Neuronal stem cell (in vitro differentiated cells): ENCODE results near the gene C14orf39. TPM values are rescaled to one million over a fixed set of nuclear protein-coding genes. Genes with fewer than 3 reads are reported as not detected.

Source experiments
- DNase-seq: peaks from one replicate; pipeline ENCODE4 v3.0.0-alpha.2; 2013; ENCODE audit warnings: low spot score
- H2AFZ ChIP-seq: one replicate; pipeline ENCODE4 v1.6.1; 2013; ENCODE audit warnings: mild to moderate bottlenecking, low read length, inconsistent platforms
- H2AK5ac ChIP-seq: 2 replicates; pipeline ENCODE4 v1.6.1; 2013; ENCODE audit warnings: low read depth, mild to moderate bottlenecking, inconsistent platforms, low read length, moderate library complexity, mixed read lengths
- H2BK120ac ChIP-seq: 2 replicates; pipeline ENCODE4 v1.6.1; 2013; ENCODE audit warnings: low read depth, mild to moderate bottlenecking, inconsistent platforms, low read length, moderate library complexity, mixed read lengths
- H2BK12ac ChIP-seq: one replicate; pipeline ENCODE4 v1.6.1; 2013; ENCODE audit warnings: low read length, inconsistent platforms
- H2BK15ac ChIP-seq: 2 replicates; pipeline ENCODE4 v1.6.1; 2013; ENCODE audit warnings: mild to moderate bottlenecking, low read length, inconsistent platforms, mixed read lengths
- H2BK5ac ChIP-seq: one replicate; pipeline ENCODE4 v1.6.1; 2013; ENCODE audit warnings: inconsistent platforms, mild to moderate bottlenecking, low read length, moderate library complexity
- H3K14ac ChIP-seq: one replicate; pipeline ENCODE4 v1.6.1; 2013; ENCODE audit warnings: low read length, inconsistent platforms
- H3K18ac ChIP-seq: 2 replicates; pipeline ENCODE4 v1.6.1; 2013; ENCODE audit warnings: low read length, inconsistent platforms
- H3K23ac ChIP-seq: 2 replicates; pipeline ENCODE4 v1.6.1; 2013; ENCODE audit warnings: low read depth, mild to moderate bottlenecking, mixed read lengths, low read length, inconsistent platforms; ENCODE audit not compliant: poor library complexity
- H3K27ac ChIP-seq: replicated peaks from 3 replicates; pipeline ENCODE4 v1.5.1; 2013; ENCODE audit warnings: low read length, inconsistent platforms
- H3K27me3 ChIP-seq, 3 experiments: 2 replicates each; pipeline ENCODE4 v1.6.1; 2013; ENCODE audit warnings: low read length in 3 of 3, mild to moderate bottlenecking in 2 of 3, inconsistent platforms in 1 of 3, low read depth in 1 of 3, mixed read lengths in 1 of 3, moderate library complexity in 1 of 3; ENCODE audit not compliant: control insufficient read depth in 3 of 3, insufficient read depth in 3 of 3
- H3K36me3 ChIP-seq, 2 donors: replicated peaks in 1 of 2; 2 replicates each; pipeline ENCODE4 v1.6.1; 2013; ENCODE audit warnings: low read length in 2 of 2; ENCODE audit not compliant: control insufficient read depth in 2 of 2, insufficient read depth in 2 of 2
- H3K4ac ChIP-seq: 2 replicates; pipeline ENCODE4 v1.6.1; 2013; ENCODE audit warnings: inconsistent platforms, mild to moderate bottlenecking, low read length, moderate library complexity
- H3K4me1 ChIP-seq, 2 donors: 1 replicate in 1 of 2; 2 replicates in 1 of 2; pipeline ENCODE4 v1.6.1; 2013; ENCODE audit warnings: low read length in 2 of 2, low read depth in 1 of 2; ENCODE audit not compliant: control insufficient read depth in 2 of 2, insufficient read depth in 1 of 2
- H3K4me2 ChIP-seq: one replicate; pipeline ENCODE4 v1.6.1; 2013; ENCODE audit warnings: mild to moderate bottlenecking, low read length, inconsistent platforms; ENCODE audit not compliant: insufficient read depth, poor library complexity, severe bottlenecking
- H3K4me3 ChIP-seq, 2 donors: 2 replicates each; pipeline ENCODE4 v1.5.1; 2013; ENCODE audit warnings: low read length in 2 of 2, mild to moderate bottlenecking in 2 of 2, inconsistent platforms in 1 of 2, moderate library complexity in 1 of 2
- H3K79me1 ChIP-seq: one replicate; pipeline ENCODE4 v1.6.1; 2013; ENCODE audit warnings: low read depth, mild to moderate bottlenecking, inconsistent platforms, low read length, moderate library complexity
- H3K9ac ChIP-seq: one replicate; pipeline ENCODE4 v1.6.1; 2013; ENCODE audit warnings: mild to moderate bottlenecking, low read depth, low read length, inconsistent platforms; ENCODE audit not compliant: poor library complexity
- H3K9me3 ChIP-seq, 2 donors: replicated peaks in 1 of 2; 2 replicates each; pipeline versions ENCODE3 to v1.6.1; 2013; ENCODE audit warnings: low read length in 2 of 2, mild to moderate bottlenecking in 2 of 2, inconsistent platforms in 1 of 2, low read depth in 1 of 2, mixed read lengths in 1 of 2, moderate library complexity in 1 of 2; ENCODE audit not compliant: control insufficient read depth in 2 of 2, insufficient read depth in 1 of 2
- H4K8ac ChIP-seq: one replicate; pipeline ENCODE4 v1.6.1; 2013; ENCODE audit warnings: low read depth, mild to moderate bottlenecking, inconsistent platforms, low read length, moderate library complexity
- H4K91ac ChIP-seq: one replicate; pipeline ENCODE4 v1.6.1; 2013; ENCODE audit warnings: low read length, low read depth, mild to moderate bottlenecking, inconsistent platforms; ENCODE audit not compliant: poor library complexity
- WGBS, 2 donors: extraction: QIAGEN DNeasy Blood & Tissue Kit; methylation state at CpG; one replicate each; pipeline ENCODE4 v1.1.7; 2013; ENCODE audit warnings: missing lambda C conversion rate in 2 of 2, mixed read lengths in 1 of 2; ENCODE audit not compliant: insufficient read length in 2 of 2, insufficient replicate concordance in 1 of 2; ENCODE audit errors: extremely low coverage in 2 of 2; 5-methylcytosine and 5-hydroxymethylcytosine counted together
- polyA plus RNA-seq, 2 experiments: library from polyadenylated mRNA; stranded (reverse); fragments of 200-250 nt; gene quantifications; one replicate each; pipeline ENCODE4 v1.2.3, GENCODE V29; 2013

The C14orf39 gene, protein sequence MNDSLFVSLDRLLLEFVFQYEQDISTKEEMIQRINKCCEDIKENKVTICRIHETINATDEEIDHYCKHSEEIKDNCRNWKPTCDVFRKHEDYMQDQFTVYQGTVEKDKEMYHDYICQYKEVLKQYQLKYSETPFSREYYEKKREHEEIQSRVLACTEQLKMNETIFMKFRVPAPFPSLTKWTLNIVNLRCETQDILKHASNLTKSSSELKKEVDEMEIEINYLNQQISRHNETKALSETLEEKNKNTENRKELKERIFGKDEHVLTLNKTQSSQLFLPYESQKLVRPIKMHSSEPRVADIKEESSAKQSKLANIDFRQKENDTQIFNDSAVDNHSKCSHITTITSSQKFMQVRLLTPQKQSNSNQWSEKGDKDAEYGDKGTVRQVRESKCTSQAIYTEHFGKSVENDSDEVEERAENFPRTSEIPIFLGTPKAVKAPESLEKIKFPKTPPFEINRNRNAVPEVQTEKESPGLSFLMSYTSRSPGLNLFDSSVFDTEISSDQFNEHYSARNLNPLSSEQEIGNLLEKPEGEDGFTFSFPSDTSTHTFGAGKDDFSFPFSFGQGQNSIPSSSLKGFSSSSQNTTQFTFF
- 3.5 TPM for polyA plus RNA-seq (2013, experiment 1 of 2)
- 4.2 TPM for polyA plus RNA-seq (2013, experiment 2 of 2)

DNA sequence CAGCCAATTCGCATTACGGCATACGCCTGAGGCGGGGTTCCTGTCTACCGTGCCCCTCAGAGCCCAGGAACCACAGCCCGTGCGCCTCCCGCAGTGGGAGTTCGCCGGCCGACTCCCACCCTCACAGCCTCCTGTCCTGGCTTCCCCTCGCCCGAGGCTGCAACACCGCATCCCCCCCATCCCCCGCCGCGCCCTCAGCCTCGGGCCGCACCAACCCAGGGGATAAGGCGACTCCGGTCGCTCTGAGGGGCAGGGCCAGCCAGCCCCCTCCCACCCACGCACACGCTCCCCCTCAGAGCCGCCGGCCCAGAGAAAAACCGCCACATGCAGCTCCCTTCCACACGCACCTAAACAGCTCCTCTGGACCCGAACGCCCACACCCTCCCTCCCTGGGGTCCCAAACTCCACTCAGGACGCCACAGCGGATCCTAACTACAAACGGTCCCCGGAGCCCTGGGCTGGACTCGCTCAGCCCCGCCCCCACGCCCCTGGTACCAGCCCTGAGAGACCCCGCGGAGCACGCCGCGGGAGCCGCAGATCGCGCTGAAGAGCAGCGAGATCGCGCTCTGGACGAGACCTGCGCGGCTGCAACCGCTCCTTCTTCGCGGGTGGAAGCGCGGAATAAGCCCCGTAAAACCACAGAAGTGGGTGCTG is at the start of gene C14orf39:
C14orf39 (minus strand) TSS at position 466 of the 654 bp plus-strand sequence. CDS start 985 bp downstream, outside the sequence.
- Histone ChIP-seq H3K23ac (no peak within 1 kb of the TSS), H3K18ac (peak within 1 kb of the TSS; percentile 97), H2BK15ac (peak within 1 kb of the TSS; percentile 92), H3K4me2 (peak within 1 kb of the TSS; percentile 61), H3K9me3 (peaks cover 0 to 2% of the 10 kb centered on the region in 2 donors), H3K9ac (peak within 1 kb of the TSS; percentile 86), H3K4ac (no peak within 1 kb of the TSS), H2AFZ (peak within 1 kb of the TSS; percentile 90), H4K91ac (no peak within 1 kb of the TSS), H2AK5ac (peak within 1 kb of the TSS; percentile 46), H2BK12ac (no peak within 1 kb of the TSS), H2BK120ac (peak within 1 kb of the TSS; percentile 31), H3K36me3 (no peaks in the 10 kb centered on the region), H3K14ac (peak within 1 kb of the TSS; percentile 56), H3K79me1 (no peaks in the 10 kb centered on the region), H4K8ac (peak within 1 kb of the TSS; percentile 92), H3K27me3 (peaks cover 0 to 47% (median 3%) of the 10 kb centered on the region in 3 experiments), H3K4me3 (peak within 1 kb of the TSS; percentile 44 to 86), H2BK5ac (peak within 1 kb of the TSS; percentile 75), H3K4me1 (no peaks in the 10 kb centered on the region), H3K27ac (no peak within 1 kb of the TSS)
- peak; percentile 56 for DNase-seq
- WGBS, 2 donors = no CpG with 5 or more reads among the region's 57 CpGs

DNA sequence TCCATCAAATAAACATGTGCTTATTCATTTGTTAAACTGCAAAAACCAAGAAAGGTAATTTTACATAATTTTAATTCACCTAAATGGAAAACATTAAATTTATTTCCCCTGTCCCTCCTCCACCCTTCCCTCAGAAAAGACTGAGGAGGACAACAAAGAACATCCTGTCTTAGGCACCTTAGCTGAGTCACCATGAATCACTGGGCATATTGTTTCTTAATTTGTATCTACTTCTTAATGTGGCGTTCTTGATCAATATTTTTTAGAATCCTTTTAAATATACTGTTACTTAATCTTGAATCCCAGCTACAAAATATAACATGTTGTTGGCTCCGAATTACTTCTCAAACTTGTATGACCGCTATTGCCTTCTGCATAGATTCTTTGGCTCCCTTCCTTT is 46.6 kb upstream of the C14orf39 start:
- H3K4me2 ChIP-seq = no peak overlapping the region
- peaks cover 0 to 4% (median 3%) of the 10 kb centered on the region in 3 experiments for H3K27me3 ChIP-seq
- H2BK15ac ChIP-seq = no peak overlapping the region
- no peak overlapping the region for H3K4ac ChIP-seq
- no peak overlapping the region for H3K18ac ChIP-seq
- H2BK12ac ChIP-seq = no peak overlapping the region
- no peak overlapping the region for H4K91ac ChIP-seq
- no peak overlapping the region for H2BK5ac ChIP-seq
- DNase-seq = no peak
- no peak overlapping the region for H2AK5ac ChIP-seq
- H3K4me1 ChIP-seq = peaks cover 0 to 2% of the 10 kb centered on the region in 2 donors
- H3K14ac ChIP-seq = no peak overlapping the region
- H3K9me3 ChIP-seq = no peaks in the 10 kb centered on the region
- no peak overlapping the region for H2AFZ ChIP-seq
- no peak overlapping the region for H3K4me3 ChIP-seq
- H2BK120ac ChIP-seq = no peak overlapping the region
- H3K27ac ChIP-seq = no peak overlapping the region
- no peak overlapping the region for H4K8ac ChIP-seq
- no peaks in the 10 kb centered on the region for H3K36me3 ChIP-seq
- no peak overlapping the region for H3K23ac ChIP-seq
- WGBS, 2 donors = no CpG with 5 or more reads among the region's 3 CpGs
- H3K79me1 ChIP-seq = peaks cover 4% of the 10 kb centered on the region
- no peak overlapping the region for H3K9ac ChIP-seq

DNA sequence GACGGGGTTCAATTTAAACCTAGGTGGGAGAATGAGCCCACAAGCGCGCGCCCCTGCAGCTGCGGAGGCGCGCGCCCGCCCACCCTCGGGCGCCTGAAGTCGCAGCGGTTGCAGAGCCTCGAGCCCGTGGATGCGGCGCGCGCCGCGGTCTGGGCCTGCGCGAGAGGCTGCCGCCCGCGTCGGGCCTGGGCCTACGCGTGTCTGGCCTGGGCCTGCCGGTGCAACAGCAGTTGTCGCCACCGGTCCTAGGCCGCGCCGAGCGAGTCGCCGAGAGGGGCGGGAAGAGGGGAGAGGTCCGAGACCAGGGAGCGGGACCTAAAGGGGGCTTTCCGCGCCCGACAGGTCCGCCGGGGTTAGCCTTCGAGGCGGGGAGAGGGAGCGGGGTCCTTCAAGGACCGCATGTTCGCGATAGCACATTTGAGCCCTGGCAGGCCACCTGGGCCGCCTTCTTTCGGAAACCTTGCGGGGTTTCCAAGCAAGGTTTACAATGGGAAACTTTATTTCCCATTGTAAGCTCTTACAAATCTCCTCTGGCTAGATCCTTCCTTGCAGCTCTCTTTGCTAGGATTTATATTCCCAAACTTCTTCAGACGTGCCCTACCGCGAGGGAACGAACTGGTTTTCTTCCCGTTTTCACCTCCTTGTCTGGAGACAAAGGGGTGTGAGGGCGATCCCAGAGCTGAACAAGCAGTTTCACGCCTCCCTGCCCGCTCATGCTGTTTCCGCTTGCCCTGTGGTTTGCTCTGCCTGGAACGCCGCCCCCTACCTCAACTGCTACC is 29.8 kb upstream of the C14orf39 start:
- peak overlapping the region; percentile 99 for H2BK120ac ChIP-seq
- peaks cover 4 to 7% of the 10 kb centered on the region in 2 donors for H3K4me1 ChIP-seq
- peak overlapping the region; percentile 59 for H3K23ac ChIP-seq
- H3K4me2 ChIP-seq = peak overlapping the region; percentile 74
- peak overlapping the region; percentile 95 for H2BK12ac ChIP-seq
- peak overlapping the region; percentile 93 for H2AK5ac ChIP-seq
- H3K18ac ChIP-seq = peak overlapping the region; percentile 97
- peaks cover 11 to 82% (median 27%) of the 10 kb centered on the region in 3 experiments for H3K27me3 ChIP-seq
- peak overlapping the region; percentile 88 for H3K27ac ChIP-seq
- peak overlapping the region; percentile 82 for H4K91ac ChIP-seq
- no peak overlapping the region for H3K14ac ChIP-seq
- H3K79me1 ChIP-seq = no peaks in the 10 kb centered on the region
- H2BK15ac ChIP-seq = peak overlapping the region; percentile 88
- peak overlapping the region; percentile 78 for H3K9ac ChIP-seq
- no CpG with 5 or more reads among the region's 66 CpGs for WGBS, 2 donors
- peak overlapping the region; percentile 44 for H3K4ac ChIP-seq
- peak overlapping the region; percentile 45 for H4K8ac ChIP-seq
- peaks cover 0 to 7% of the 10 kb centered on the region in 2 donors for H3K9me3 ChIP-seq
- peak overlapping the region; percentile 94 for H2BK5ac ChIP-seq
- H2AFZ ChIP-seq = peak overlapping the region; percentile 93
- DNase-seq = peak; percentile 55
- no peaks in the 10 kb centered on the region for H3K36me3 ChIP-seq
- peak overlapping the region; percentile 42 to 75 for H3K4me3 ChIP-seq
